SK-N-MC (cell line): ENCODE measurements around the gene GABARAP.

Experiments
- EZH2 ChIP-seq: fragments of 200-600 bp; sonication (generic); IDR thresholded peaks from one replicate; pipeline ENCODE4 v1.6.1; 2017; ENCODE audit warnings: antibody characterized with exemption
- POLR2AphosphoS5 ChIP-seq: IDR thresholded peaks from 2 replicates; pipeline ENCODE4 v1.6.1; 2012; ENCODE audit warnings: mild to moderate bottlenecking, low read depth, low read length, borderline replicate concordance

DNA sequence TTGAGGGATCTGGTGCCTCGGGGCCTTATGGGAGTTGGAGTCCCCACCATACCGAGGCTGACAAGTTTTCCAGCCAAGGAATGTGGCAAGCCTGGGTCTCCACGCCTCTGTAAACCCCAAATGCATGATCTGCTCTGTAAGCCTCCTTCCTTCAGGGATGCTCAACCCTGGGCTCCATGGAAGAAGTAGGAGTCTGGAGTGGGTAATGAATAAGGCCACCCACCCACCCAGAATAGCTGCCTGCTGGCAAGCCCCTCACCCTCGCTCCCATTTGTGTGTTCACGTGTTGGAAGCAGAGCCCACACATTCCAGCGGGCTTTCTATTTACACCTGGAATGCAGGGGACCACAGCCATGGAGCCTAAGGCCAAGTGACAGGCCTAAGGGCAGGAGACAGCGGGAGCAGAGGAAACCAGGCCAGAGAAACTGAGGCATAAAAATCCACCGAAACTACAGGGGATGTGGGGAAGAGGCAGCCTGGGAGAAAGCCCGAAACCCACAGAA is 27.1 kb downstream of the GABARAP start:
- TF ChIP-seq EZH2 (no peak), POLR2AphosphoS5 (no peak)
